ENCODE results near the gene SPATA16. TPM values are rescaled to one million over a fixed set of nuclear protein-coding genes. Genes with fewer than 3 reads are reported as not detected.

Gene SPATA16
- total RNA-seq, 1 donor from 2014 or later = not detected

- Mint-ChIP-seq H3K4me3 (ENCODE audit: unreplicated experiment) (no peak overlapping the region), H3K9me3 (ENCODE audit: low read depth) (no peaks in the 10 kb centered on the region), H3K36me3 (ENCODE audit: low read depth) (no peaks in the 10 kb centered on the region), H3K4me1 (ENCODE audit: low read depth) (no peaks in the 10 kb centered on the region), H3K27ac (ENCODE audit: unreplicated experiment) (no peak overlapping the region), H3K27me3 (ENCODE audit: low read depth) (peaks cover 8% of the 10 kb centered on the region)
- TF ChIP-seq CTCF (IDR thresholded peaks at IDR 0.05) = no peak
- no peak for DNase-seq (ENCODE audit: low spot score)
These were observed 156.1 kb downstream of the SPATA16 start for GRCh38 chr3:172984914-172985313.

- Mint-ChIP-seq H3K4me3 (ENCODE audit: unreplicated experiment) (no peak overlapping the region), H3K9me3 (ENCODE audit: low read depth) (no peaks in the 10 kb centered on the region), H3K4me1 (ENCODE audit: low read depth) (no peaks in the 10 kb centered on the region), H3K36me3 (ENCODE audit: low read depth) (no peaks in the 10 kb centered on the region), H3K27ac (ENCODE audit: unreplicated experiment) (no peak overlapping the region), H3K27me3 (ENCODE audit: low read depth) (peaks cover 6% of the 10 kb centered on the region)
- TF ChIP-seq CTCF (IDR thresholded peaks at IDR 0.05) = peak; percentile 59
- no peak for DNase-seq (ENCODE audit: low spot score)
These were observed 158.2 kb downstream of the SPATA16 start for GRCh38 chr3:172982736-172983364.

GRCh38 chr3:172981407-172981983 lies 159.5 kb downstream of the SPATA16 start:
- H3K4me1 Mint-ChIP-seq (ENCODE audit: low read depth) = no peaks in the 10 kb centered on the region
- no peak for TF ChIP-seq CTCF (IDR thresholded peaks at IDR 0.05)
- H3K4me3 Mint-ChIP-seq (ENCODE audit: unreplicated experiment) = no peak overlapping the region
- no peak overlapping the region for H3K27ac Mint-ChIP-seq (ENCODE audit: unreplicated experiment)
- no peaks in the 10 kb centered on the region for H3K36me3 Mint-ChIP-seq (ENCODE audit: low read depth)
- peaks cover 4% of the 10 kb centered on the region for H3K27me3 Mint-ChIP-seq (ENCODE audit: low read depth)
- no peaks in the 10 kb centered on the region for H3K9me3 Mint-ChIP-seq (ENCODE audit: low read depth)
- no peak for DNase-seq (ENCODE audit: low spot score)

GRCh38 chr3:172980849-172981248 lies 160.2 kb downstream of the SPATA16 start:
- no peaks in the 10 kb centered on the region for H3K9me3 Mint-ChIP-seq (ENCODE audit: low read depth)
- no peak overlapping the region for H3K4me3 Mint-ChIP-seq (ENCODE audit: unreplicated experiment)
- no peak for DNase-seq (ENCODE audit: low spot score)
- peak; percentile 8 for TF ChIP-seq CTCF (IDR thresholded peaks at IDR 0.05)
- no peaks in the 10 kb centered on the region for H3K4me1 Mint-ChIP-seq (ENCODE audit: low read depth)
- H3K36me3 Mint-ChIP-seq (ENCODE audit: low read depth) = no peaks in the 10 kb centered on the region
- H3K27me3 Mint-ChIP-seq (ENCODE audit: low read depth) = peaks cover 2% of the 10 kb centered on the region
- no peak overlapping the region for H3K27ac Mint-ChIP-seq (ENCODE audit: unreplicated experiment)

GRCh38 chr3:172977696-172978095 lies 163.3 kb downstream of the SPATA16 start:
- H3K27me3 Mint-ChIP-seq (ENCODE audit: low read depth) = peaks cover 4% of the 10 kb centered on the region
- H3K4me1 Mint-ChIP-seq (ENCODE audit: low read depth) = no peaks in the 10 kb centered on the region
- H3K9me3 Mint-ChIP-seq (ENCODE audit: low read depth) = no peaks in the 10 kb centered on the region
- no peak for TF ChIP-seq CTCF (IDR thresholded peaks at IDR 0.05)
- no peak for DNase-seq (ENCODE audit: low spot score)
- H3K27ac Mint-ChIP-seq (ENCODE audit: unreplicated experiment) = no peak overlapping the region
- no peaks in the 10 kb centered on the region for H3K36me3 Mint-ChIP-seq (ENCODE audit: low read depth)
- H3K4me3 Mint-ChIP-seq (ENCODE audit: unreplicated experiment) = no peak overlapping the region

Measured in chondrocyte (in vitro differentiated cells).